KOPT-K1 (cell line): Measurements from ENCODE around the gene MCL1.

Source experiments
- H3K27ac ChIP-seq: fragments of 200-600 bp; sonication (generic); 2 replicates; pipeline ENCODE4 v1.5.1; 2016; ENCODE audit warnings: antibody characterized with exemption, mild to moderate bottlenecking, low read depth, low read length; ENCODE audit not compliant: poor library complexity, severe bottlenecking
- H3K36me3 ChIP-seq: fragments of 200-600 bp; sonication (generic); 2 replicates; pipeline ENCODE4 v1.5.1; 2017; ENCODE audit warnings: antibody characterized with exemption, mild to moderate bottlenecking, low read length, moderate library complexity; ENCODE audit not compliant: insufficient read depth
- H3K9me3 ChIP-seq: fragments of 200-600 bp; sonication (generic); 2 replicates; pipeline ENCODE4 v1.5.1; 2017; ENCODE audit warnings: antibody characterized with exemption, low read length, mild to moderate bottlenecking; ENCODE audit not compliant: insufficient read depth, poor library complexity, severe bottlenecking

Gene MCL1

GRCh38 chr1:150557813-150558212, 21.6 kb downstream of the MCL1 start:
- no peak overlapping the region for H3K27ac ChIP-seq
- H3K9me3 ChIP-seq = no peaks in the 10 kb centered on the region
- H3K36me3 ChIP-seq = no peaks in the 10 kb centered on the region

- Histone ChIP-seq H3K27ac (no peak overlapping the region), H3K36me3 (no peaks in the 10 kb centered on the region), H3K9me3 (no peaks in the 10 kb centered on the region)
Measured at GRCh38 chr1:150557065-150557600, 22.3 kb downstream of the MCL1 start.

- Histone ChIP-seq H3K36me3 (no peaks in the 10 kb centered on the region), H3K27ac (no peak overlapping the region)
Measured at GRCh38 chr1:150555971-150556865, 23.2 kb downstream of the MCL1 start.

GRCh38 chr1:150555198-150555970, 24.0 kb downstream of the MCL1 start:
- Histone ChIP-seq H3K36me3 (no peaks in the 10 kb centered on the region), H3K27ac (no peak overlapping the region), H3K9me3 (no peaks in the 10 kb centered on the region)

More at GRCh38 chr1:150555971-150556865, 23.2 kb downstream of the MCL1 start:
- H3K9me3 ChIP-seq = no peaks in the 10 kb centered on the region

GRCh38 chr1:150554086-150554452, 25.3 kb downstream of the MCL1 start:
- Histone ChIP-seq H3K36me3 (no peaks in the 10 kb centered on the region), H3K27ac (no peak overlapping the region), H3K9me3 (no peaks in the 10 kb centered on the region)

GRCh38 chr1:150553392-150554085, 25.9 kb downstream of the MCL1 start:
- Histone ChIP-seq H3K27ac (no peak overlapping the region), H3K36me3 (no peaks in the 10 kb centered on the region), H3K9me3 (no peaks in the 10 kb centered on the region)

GRCh38 chr1:150552911-150553289, 26.5 kb downstream of the MCL1 start:
- Histone ChIP-seq H3K27ac (no peak overlapping the region), H3K9me3 (no peaks in the 10 kb centered on the region), H3K36me3 (no peaks in the 10 kb centered on the region)

GRCh38 chr1:150552128-150552910, 27.1 kb downstream of the MCL1 start:
- no peak overlapping the region for H3K27ac ChIP-seq
- H3K9me3 ChIP-seq = no peaks in the 10 kb centered on the region
- no peaks in the 10 kb centered on the region for H3K36me3 ChIP-seq

GRCh38 chr1:150551784-150552127, 27.7 kb downstream of the MCL1 start:
- no peaks in the 10 kb centered on the region for H3K36me3 ChIP-seq
- no peaks in the 10 kb centered on the region for H3K9me3 ChIP-seq
- H3K27ac ChIP-seq = no peak overlapping the region

- Histone ChIP-seq H3K27ac (no peak overlapping the region), H3K9me3 (no peaks in the 10 kb centered on the region), H3K36me3 (no peaks in the 10 kb centered on the region)
Measured at GRCh38 chr1:150551051-150551783, 28.2 kb downstream of the MCL1 start.

GRCh38 chr1:150550222-150551050, 29.0 kb downstream of the MCL1 start:
- Histone ChIP-seq H3K9me3 (no peaks in the 10 kb centered on the region), H3K36me3 (no peaks in the 10 kb centered on the region), H3K27ac (no peak overlapping the region)

- H3K9me3 ChIP-seq = no peaks in the 10 kb centered on the region
- H3K27ac ChIP-seq = no peak overlapping the region
- no peaks in the 10 kb centered on the region for H3K36me3 ChIP-seq
Measured at GRCh38 chr1:150549496-150550221, 29.8 kb downstream of the MCL1 start.
